HepG2 (cell line): ENCODE results near the gene ABCA2. TPM values are rescaled to one million over a fixed set of nuclear protein-coding genes. Genes with fewer than 3 reads are reported as not detected.
A peak's percentile ranks its signal among the peaks of the same experiment; 100 is the strongest.

Experiments used
- CC2D1A ChIP-seq: sonication (generic); formaldehyde crosslinking; IDR thresholded peaks from 2 replicates; pipeline ENCODE4 v1.8.1; 2023; ENCODE audit warnings: mild to moderate bottlenecking, missing genetic modification reagents
- CEBPG ChIP-seq: IDR thresholded peaks from 2 replicates; pipeline ENCODE4 v1.6.1; 2016
- EHMT2 ChIP-seq: fragments of 200-600 bp; sonication (generic); IDR thresholded peaks from 2 replicates; pipeline ENCODE4 v1.7.0; 2017; ENCODE audit warnings: antibody characterized with exemption, low read depth, low read length, borderline replicate concordance
- ETS1 ChIP-seq: sonication (generic); formaldehyde crosslinking; IDR thresholded peaks from 2 replicates; pipeline ENCODE4 v1.4.0; 2020; ENCODE audit warnings: missing genetic modification reagents
- HIVEP1 ChIP-seq: sonication (generic); formaldehyde crosslinking; IDR thresholded peaks from 2 replicates; pipeline ENCODE4 v1.4.0; 2020; ENCODE audit warnings: mild to moderate bottlenecking, missing genetic modification reagents
- HOXA3 ChIP-seq: sonication (generic); formaldehyde crosslinking; IDR thresholded peaks from 2 replicates; pipeline ENCODE4 v1.5.0; 2020; ENCODE audit warnings: missing genetic modification reagents
- JUN ChIP-seq: sonication (generic); formaldehyde crosslinking; IDR thresholded peaks from 2 replicates; pipeline ENCODE4 v1.4.0; 2020; ENCODE audit warnings: mild to moderate bottlenecking, missing genetic modification reagents
- KLF16 ChIP-seq, 2 experiments: sonication (generic) in 1 of 2; formaldehyde crosslinking in 1 of 2; IDR thresholded peaks; 2 replicates each; pipeline versions ENCODE4 v1.6.1 to v1.8.0; 2016 to 2023; ENCODE audit warnings: missing genetic modification reagents in 2 of 2, missing compliant biosample characterization in 1 of 2
- NFRKB ChIP-seq: fragments of 450-650 bp; IDR thresholded peaks from 2 replicates; pipeline ENCODE4 v1.6.1; 2017
- POLR2G ChIP-seq: fragments of 200-400 bp; formaldehyde crosslinking; IDR thresholded peaks from 2 replicates; pipeline ENCODE4 v1.6.1; 2018; ENCODE audit warnings: mild to moderate bottlenecking, low read depth, low read length, moderate library complexity
- SMARCC2 ChIP-seq: fragments of 450-650 bp; IDR thresholded peaks from 2 replicates; pipeline ENCODE4 v1.6.1; 2017; ENCODE audit warnings: antibody characterized with exemption, mild to moderate bottlenecking
- SPEN ChIP-seq: sonication (generic); formaldehyde crosslinking; IDR thresholded peaks from 2 replicates; pipeline ENCODE4 v1.5.1; 2020; ENCODE audit warnings: low read depth, mild to moderate bottlenecking, missing genetic modification reagents
- SYNCRIP ChIP-seq: fragments of 200-400 bp; formaldehyde crosslinking; IDR thresholded peaks from 2 replicates; pipeline ENCODE4 v1.6.1; 2018; ENCODE audit warnings: mild to moderate bottlenecking, low read depth, low read length; ENCODE audit not compliant: insufficient read depth
- ZBTB26 ChIP-seq: IDR thresholded peaks from 2 replicates; pipeline ENCODE4 v1.6.1; 2016; ENCODE audit warnings: missing compliant biosample characterization, missing genetic modification reagents, borderline replicate concordance
- ZBTB7B ChIP-seq: sonication (generic); formaldehyde crosslinking; IDR thresholded peaks from 2 replicates; pipeline ENCODE4 v1.4.0; 2020; ENCODE audit warnings: missing genetic modification reagents
- ZFP90 ChIP-seq: sonication (generic); formaldehyde crosslinking; IDR thresholded peaks from 2 replicates; pipeline ENCODE4 v1.8.0; 2022; ENCODE audit warnings: missing genetic modification reagents, mild to moderate bottlenecking, inconsistent platforms, borderline replicate concordance
- ZNF143 ChIP-seq: sonication (generic); formaldehyde crosslinking; IDR thresholded peaks from 2 replicates; pipeline ENCODE4 v1.4.0; 2020; ENCODE audit warnings: missing genetic modification reagents
- ZNF746 ChIP-seq: sonication (generic); formaldehyde crosslinking; IDR thresholded peaks from 2 replicates; pipeline ENCODE4 v1.8.0; 2022; ENCODE audit warnings: mild to moderate bottlenecking, missing genetic modification reagents
- polyA plus RNA-seq, 8 experiments: library from polyadenylated mRNA; depleted of rRNA in 3 of 8; stranded (reverse) in 7 of 8; unstranded in 1 of 8; fragments of >200 nt; fragmentation: Illumina TruSeq in 4 of 8; extraction: Trizol in 4 of 8; gene quantifications; 2 replicates each; pipeline versions ENCODE4 v1.2.1 to v1.2.3, GENCODE V29; 2011 to 2016; ENCODE audit warnings: low read depth in 4 of 8, missing spikeins in 1 of 8, mixed read lengths in 1 of 8; ENCODE audit not compliant: insufficient read depth in 1 of 8
- total RNA-seq, 5 experiments: library from RNA; depleted of rRNA; stranded (reverse); fragments of >200 nt; fragmentation: Illumina TruSeq; extraction: Trizol; gene quantifications; 2 replicates each; pipeline ENCODE4 v1.2.3, GENCODE V29; 2016; ENCODE audit warnings: low read depth in 1 of 5
- TF ChIP-seq, protein P1 (sequence below): sonication (generic); formaldehyde crosslinking; IDR thresholded peaks from 2 replicates; pipeline ENCODE4 v1.8.1; 2022; ENCODE audit warnings: low read depth, mild to moderate bottlenecking, missing genetic modification reagents
- TF ChIP-seq, protein P2 (sequence below): sonication (generic); formaldehyde crosslinking; IDR thresholded peaks from 2 replicates; pipeline ENCODE4 v1.4.0; 2020; ENCODE audit warnings: missing genetic modification reagents, mild to moderate bottlenecking, borderline replicate concordance
- TF ChIP-seq, protein P3 (sequence below): sonication (generic); formaldehyde crosslinking; IDR thresholded peaks from 2 replicates; pipeline ENCODE4 v1.9.0; 2021; ENCODE audit warnings: missing genetic modification reagents, borderline replicate concordance

Gene ABCA2
- total and polyA plus RNA-seq, 2 of the 13 experiments (the other 11 are each of a cell fraction or from before 2014, with no cell fraction given) = 2.9 to 19.2 TPM

- TF ChIP-seq JUN (CRISPR knock-in tag) = no peak
- no peak for TF ChIP-seq ZBTB26
- TF ChIP-seq SMARCC2 = no peak
- peak; percentile 18; the same call in 1 of the 2 replicates for TF ChIP-seq ZFP90 (CRISPR knock-in tag)
- no peak; the same call in none of the 2 replicates for TF ChIP-seq ZBTB7B (CRISPR knock-in tag)
- TF ChIP-seq ETS1 (CRISPR knock-in tag) = no peak
- no peak for TF ChIP-seq CC2D1A (CRISPR knock-in tag)
- no peak; the same call in 1 of the 2 replicates for TF ChIP-seq ZNF746 (CRISPR knock-in tag)
- no peak for TF ChIP-seq SYNCRIP
- TF ChIP-seq, protein P1, sequence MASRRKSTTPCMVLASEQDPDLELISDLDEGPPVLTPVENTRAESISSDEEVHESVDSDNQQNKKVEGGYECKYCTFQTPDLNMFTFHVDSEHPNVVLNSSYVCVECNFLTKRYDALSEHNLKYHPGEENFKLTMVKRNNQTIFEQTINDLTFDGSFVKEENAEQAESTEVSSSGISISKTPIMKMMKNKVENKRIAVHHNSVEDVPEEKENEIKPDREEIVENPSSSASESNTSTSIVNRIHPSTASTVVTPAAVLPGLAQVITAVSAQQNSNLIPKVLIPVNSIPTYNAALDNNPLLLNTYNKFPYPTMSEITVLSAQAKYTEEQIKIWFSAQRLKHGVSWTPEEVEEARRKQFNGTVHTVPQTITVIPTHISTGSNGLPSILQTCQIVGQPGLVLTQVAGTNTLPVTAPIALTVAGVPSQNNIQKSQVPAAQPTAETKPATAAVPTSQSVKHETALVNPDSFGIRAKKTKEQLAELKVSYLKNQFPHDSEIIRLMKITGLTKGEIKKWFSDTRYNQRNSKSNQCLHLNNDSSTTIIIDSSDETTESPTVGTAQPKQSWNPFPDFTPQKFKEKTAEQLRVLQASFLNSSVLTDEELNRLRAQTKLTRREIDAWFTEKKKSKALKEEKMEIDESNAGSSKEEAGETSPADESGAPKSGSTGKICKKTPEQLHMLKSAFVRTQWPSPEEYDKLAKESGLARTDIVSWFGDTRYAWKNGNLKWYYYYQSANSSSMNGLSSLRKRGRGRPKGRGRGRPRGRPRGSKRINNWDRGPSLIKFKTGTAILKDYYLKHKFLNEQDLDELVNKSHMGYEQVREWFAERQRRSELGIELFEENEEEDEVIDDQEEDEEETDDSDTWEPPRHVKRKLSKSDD (CRISPR knock-in tag) = no peak
- TF ChIP-seq HOXA3 (CRISPR knock-in tag) = peak; percentile 27; the same call in 1 of the 2 replicates
- no peak for TF ChIP-seq CEBPG (CRISPR knock-in tag)
- no peak for TF ChIP-seq EHMT2
- 0 out of 2 replicates have a peak, but pooled peaks have one; percentile 8 for TF ChIP-seq SPEN
- TF ChIP-seq, protein P2, sequence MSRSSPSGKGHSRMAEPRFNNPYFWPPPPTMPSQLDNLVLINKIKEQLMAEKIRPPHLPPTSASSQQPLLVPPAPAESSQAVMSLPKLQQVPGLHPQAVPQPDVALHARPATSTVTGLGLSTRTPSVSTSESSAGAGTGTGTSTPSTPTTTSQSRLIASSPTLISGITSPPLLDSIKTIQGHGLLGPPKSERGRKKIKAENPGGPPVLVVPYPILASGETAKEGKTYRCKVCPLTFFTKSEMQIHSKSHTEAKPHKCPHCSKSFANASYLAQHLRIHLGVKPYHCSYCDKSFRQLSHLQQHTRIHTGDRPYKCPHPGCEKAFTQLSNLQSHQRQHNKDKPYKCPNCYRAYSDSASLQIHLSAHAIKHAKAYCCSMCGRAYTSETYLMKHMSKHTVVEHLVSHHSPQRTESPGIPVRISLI = no peak
- TF ChIP-seq, protein P3, sequence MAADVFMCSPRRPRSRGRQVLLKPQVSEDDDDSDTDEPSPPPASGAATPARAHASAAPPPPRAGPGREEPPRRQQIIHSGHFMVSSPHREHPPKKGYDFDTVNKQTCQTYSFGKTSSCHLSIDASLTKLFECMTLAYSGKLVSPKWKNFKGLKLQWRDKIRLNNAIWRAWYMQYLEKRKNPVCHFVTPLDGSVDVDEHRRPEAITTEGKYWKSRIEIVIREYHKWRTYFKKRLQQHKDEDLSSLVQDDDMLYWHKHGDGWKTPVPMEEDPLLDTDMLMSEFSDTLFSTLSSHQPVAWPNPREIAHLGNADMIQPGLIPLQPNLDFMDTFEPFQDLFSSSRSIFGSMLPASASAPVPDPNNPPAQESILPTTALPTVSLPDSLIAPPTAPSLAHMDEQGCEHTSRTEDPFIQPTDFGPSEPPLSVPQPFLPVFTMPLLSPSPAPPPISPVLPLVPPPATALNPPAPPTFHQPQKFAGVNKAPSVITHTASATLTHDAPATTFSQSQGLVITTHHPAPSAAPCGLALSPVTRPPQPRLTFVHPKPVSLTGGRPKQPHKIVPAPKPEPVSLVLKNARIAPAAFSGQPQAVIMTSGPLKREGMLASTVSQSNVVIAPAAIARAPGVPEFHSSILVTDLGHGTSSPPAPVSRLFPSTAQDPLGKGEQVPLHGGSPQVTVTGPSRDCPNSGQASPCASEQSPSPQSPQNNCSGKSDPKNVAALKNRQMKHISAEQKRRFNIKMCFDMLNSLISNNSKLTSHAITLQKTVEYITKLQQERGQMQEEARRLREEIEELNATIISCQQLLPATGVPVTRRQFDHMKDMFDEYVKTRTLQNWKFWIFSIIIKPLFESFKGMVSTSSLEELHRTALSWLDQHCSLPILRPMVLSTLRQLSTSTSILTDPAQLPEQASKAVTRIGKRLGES (CRISPR knock-in tag) = no peak; the same call in 1 of the 2 replicates
- peak; percentile 29 for TF ChIP-seq ZNF143
- 0 out of 4 replicates have a peak, but pooled peaks of 1 of the 2 experiments have one; percentile 12 for TF ChIP-seq KLF16 (CRISPR knock-in tag; IDR thresholded peaks at IDR 0.05)
- peak; percentile 57; the same call in 1 of the 2 replicates for TF ChIP-seq POLR2G
- TF ChIP-seq HIVEP1 (CRISPR knock-in tag) = 0 out of 2 replicates have a peak, but pooled peaks have one; percentile 29
- TF ChIP-seq NFRKB = no peak
Observed at GRCh38 chr9:137054932-137055384, 26.9 kb upstream of the ABCA2 start (continued).
